ENCODE results near the gene BNC2. TPM values are rescaled to one million over a fixed set of nuclear protein-coding genes. Genes with fewer than 3 reads are reported as not detected.

BNC2 gene
- total RNA-seq, 2 donors from 2014 or later, result 16.1 to 16.9 TPM

- Histone ChIP-seq H3K27me3 (replicated peaks; ENCODE audit: insufficient read depth) (no peaks in the 10 kb centered on the region), H3K4me1 (ENCODE audit: control insufficient read depth in 1 of 2, low read depth in 2 of 2) (no peaks in the 10 kb centered on the region), H3K36me3 (no peaks in the 10 kb centered on the region), H3K9me3 (no peaks in the 10 kb centered on the region), H3K27ac (no peak overlapping the region), H3K4me3 (no peak overlapping the region)
- DNase-seq (ENCODE audit: low spot score) (no peak), ATAC-seq (ENCODE audit: insufficient number of reproducible peaks, low FRiP score, low read depth) (no peak)
- TF ChIP-seq CTCF (IDR thresholded peaks at IDR 0.05), result no peak
These were observed 103.1 kb downstream of the BNC2 start for GRCh38 chr9:16767366-16767765.

- Histone ChIP-seq H3K4me3 (no peak overlapping the region), H3K4me1 (ENCODE audit: control insufficient read depth in 1 of 2, low read depth in 2 of 2) (no peaks in the 10 kb centered on the region), H3K9me3 (no peaks in the 10 kb centered on the region), H3K27ac (no peak overlapping the region), H3K36me3 (no peaks in the 10 kb centered on the region), H3K27me3 (replicated peaks; ENCODE audit: insufficient read depth) (no peaks in the 10 kb centered on the region)
- ATAC-seq (ENCODE audit: insufficient number of reproducible peaks, low FRiP score, low read depth), result no peak
- no peak for DNase-seq (ENCODE audit: low spot score)
- TF ChIP-seq CTCF (IDR thresholded peaks at IDR 0.05), result no peak
These were observed 106.5 kb downstream of the BNC2 start for GRCh38 chr9:16763946-16764345.

- H3K27me3 ChIP-seq (replicated peaks; ENCODE audit: insufficient read depth), result no peaks in the 10 kb centered on the region
- H3K4me3 ChIP-seq, result no peak overlapping the region
- no peak for TF ChIP-seq CTCF (IDR thresholded peaks at IDR 0.05)
- ATAC-seq (ENCODE audit: insufficient number of reproducible peaks, low FRiP score, low read depth) (no peak), DNase-seq (ENCODE audit: low spot score) (no peak)
- H3K36me3 ChIP-seq, result no peaks in the 10 kb centered on the region
- no peaks in the 10 kb centered on the region for H3K4me1 ChIP-seq (ENCODE audit: control insufficient read depth in 1 of 2, low read depth in 2 of 2)
- H3K27ac ChIP-seq, result no peak overlapping the region
- no peaks in the 10 kb centered on the region for H3K9me3 ChIP-seq
These were observed 114.9 kb downstream of the BNC2 start for GRCh38 chr9:16755467-16756160.

- no peak for TF ChIP-seq CTCF (IDR thresholded peaks at IDR 0.05)
- ATAC-seq (ENCODE audit: insufficient number of reproducible peaks, low FRiP score, low read depth), result no peak
These were observed 115.8 kb downstream of the BNC2 start for GRCh38 chr9:16754662-16755061.

GRCh38 chr9:16753256-16753655 is 117.2 kb downstream of the BNC2 start:
- H3K36me3 ChIP-seq, result no peaks in the 10 kb centered on the region
- no peak for TF ChIP-seq CTCF (IDR thresholded peaks at IDR 0.05)
- H3K4me3 ChIP-seq, result no peak overlapping the region
- H3K27ac ChIP-seq, result no peak overlapping the region
- H3K9me3 ChIP-seq, result no peaks in the 10 kb centered on the region
- DNase-seq (ENCODE audit: low spot score), result no peak
- ATAC-seq (ENCODE audit: insufficient number of reproducible peaks, low FRiP score, low read depth), result no peak
- no peaks in the 10 kb centered on the region for H3K4me1 ChIP-seq (ENCODE audit: control insufficient read depth in 1 of 2, low read depth in 2 of 2)
- H3K27me3 ChIP-seq (replicated peaks; ENCODE audit: insufficient read depth), result no peaks in the 10 kb centered on the region

More at GRCh38 chr9:16754662-16755061, 115.8 kb downstream of the BNC2 start:
- no peak for DNase-seq (ENCODE audit: low spot score)
- Histone ChIP-seq H3K4me3 (no peak overlapping the region), H3K4me1 (ENCODE audit: control insufficient read depth in 1 of 2, low read depth in 2 of 2) (no peaks in the 10 kb centered on the region), H3K9me3 (no peaks in the 10 kb centered on the region), H3K27me3 (replicated peaks; ENCODE audit: insufficient read depth) (no peaks in the 10 kb centered on the region), H3K36me3 (no peaks in the 10 kb centered on the region), H3K27ac (no peak overlapping the region)
